Measurements from ENCODE around the gene CDCP1. TPM values are rescaled to one million over a fixed set of nuclear protein-coding genes. Genes with fewer than 3 reads are reported as not detected.
A peak's percentile ranks its signal among the peaks of the same experiment; 100 is the strongest.

The CDCP1 gene, protein sequence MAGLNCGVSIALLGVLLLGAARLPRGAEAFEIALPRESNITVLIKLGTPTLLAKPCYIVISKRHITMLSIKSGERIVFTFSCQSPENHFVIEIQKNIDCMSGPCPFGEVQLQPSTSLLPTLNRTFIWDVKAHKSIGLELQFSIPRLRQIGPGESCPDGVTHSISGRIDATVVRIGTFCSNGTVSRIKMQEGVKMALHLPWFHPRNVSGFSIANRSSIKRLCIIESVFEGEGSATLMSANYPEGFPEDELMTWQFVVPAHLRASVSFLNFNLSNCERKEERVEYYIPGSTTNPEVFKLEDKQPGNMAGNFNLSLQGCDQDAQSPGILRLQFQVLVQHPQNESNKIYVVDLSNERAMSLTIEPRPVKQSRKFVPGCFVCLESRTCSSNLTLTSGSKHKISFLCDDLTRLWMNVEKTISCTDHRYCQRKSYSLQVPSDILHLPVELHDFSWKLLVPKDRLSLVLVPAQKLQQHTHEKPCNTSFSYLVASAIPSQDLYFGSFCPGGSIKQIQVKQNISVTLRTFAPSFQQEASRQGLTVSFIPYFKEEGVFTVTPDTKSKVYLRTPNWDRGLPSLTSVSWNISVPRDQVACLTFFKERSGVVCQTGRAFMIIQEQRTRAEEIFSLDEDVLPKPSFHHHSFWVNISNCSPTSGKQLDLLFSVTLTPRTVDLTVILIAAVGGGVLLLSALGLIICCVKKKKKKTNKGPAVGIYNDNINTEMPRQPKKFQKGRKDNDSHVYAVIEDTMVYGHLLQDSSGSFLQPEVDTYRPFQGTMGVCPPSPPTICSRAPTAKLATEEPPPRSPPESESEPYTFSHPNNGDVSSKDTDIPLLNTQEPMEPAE
- total RNA-seq (2013), result 0.48 TPM
- polyA plus RNA-seq (1 to 10 TPM in 1 of 3 donors, under 1 TPM in 2; 0.42 to 1.3 (median 0.52) TPM), polyA minus RNA-seq (0.28 and 0.80 TPM in 2 replicates), total RNA-seq (1.3 to 19.0 (median 8.6) reads per million in 11 experiments)

DNA sequence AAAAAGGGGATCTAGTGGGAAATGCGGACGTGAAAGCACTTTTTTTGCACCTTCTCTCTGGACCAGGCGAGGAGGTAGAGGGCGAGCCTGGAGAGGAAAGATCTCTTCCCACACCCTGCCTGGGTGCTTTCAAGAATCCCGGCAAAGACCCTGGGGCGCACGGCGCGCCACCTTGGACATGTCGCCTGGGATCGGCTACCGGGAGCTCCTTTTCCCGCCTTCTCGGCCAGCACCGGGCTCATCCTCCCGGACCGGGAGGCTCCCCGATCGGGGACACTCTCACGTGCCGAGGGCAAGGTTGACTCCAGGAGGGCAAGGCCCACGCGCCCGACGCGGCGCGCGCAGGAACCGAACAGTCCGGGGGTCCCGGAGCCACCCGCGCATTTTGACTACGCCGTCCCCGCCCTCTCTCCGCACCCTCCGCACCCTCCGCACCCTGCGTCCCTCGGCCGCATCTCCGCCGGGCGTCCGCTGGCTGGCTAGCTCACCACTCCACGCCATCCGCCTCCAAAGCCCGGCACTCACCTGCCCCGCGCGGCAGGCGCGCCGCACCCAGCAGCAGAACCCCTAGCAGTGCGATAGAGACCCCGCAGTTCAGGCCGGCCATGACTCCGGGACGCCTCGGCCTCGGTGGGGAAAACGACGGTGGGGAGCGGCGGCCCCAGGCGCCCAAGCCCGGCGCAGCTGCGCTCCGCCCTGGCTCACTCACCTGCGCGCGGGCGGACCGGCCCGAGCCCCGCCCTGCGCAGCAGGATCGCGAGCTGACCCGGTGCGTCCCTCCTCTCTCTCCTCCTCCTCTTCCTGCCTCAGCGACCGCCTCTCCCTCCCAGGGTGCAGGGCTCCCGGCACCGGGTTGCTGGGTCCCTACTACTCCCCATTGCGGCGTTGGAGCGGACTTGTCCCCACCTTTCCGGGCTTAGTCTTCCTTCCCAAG, at the start of gene CDCP1:
Gene CDCP1 (minus strand): TSS at position 698 of the 934 bp plus-strand sequence. CDS start 91 bp downstream, at position 607.
- no peaks in the 10 kb centered on the region for H3K36me3 ChIP-seq (replicated peaks in 1 of 2; ENCODE audit: control insufficient read depth in 1 of 2, insufficient read depth in 2 of 2, low read length in 2 of 2)
- peaks cover 38 to 45% (median 44%) of the 10 kb centered on the region in 3 donors for H3K27me3 Mint-ChIP-seq (ENCODE audit: low read depth in 3 of 3)
- peak within 1 kb of the TSS; percentile 85 for H3K4me2 ChIP-seq (replicated peaks; ENCODE audit: extremely low read depth, low read length, poor library complexity, severe bottlenecking)
- H3K27ac Mint-ChIP-seq, result peak within 1 kb of the TSS; percentile 66 to 91 (median 87)
- H2AFZ ChIP-seq (ENCODE audit: insufficient read depth, low read depth, low read length, poor library complexity, severe bottlenecking), result peak within 1 kb of the TSS; percentile 82
- peak within 1 kb of the TSS; percentile 67 for H3K9ac ChIP-seq (ENCODE audit: insufficient read depth, low read length, poor library complexity, severe bottlenecking)
- H3K79me2 ChIP-seq (ENCODE audit: insufficient read depth, low read length), result no peaks in the 10 kb centered on the region
- intact Hi-C loops (cut with micrococcal nuclease), result loop anchor here in 1 of 2 donors (10.0 kb wide), 1 partner anchor 59 kb away; no protein-coding TSS in a partner anchor
- TF ChIP-seq, protein P1, sequence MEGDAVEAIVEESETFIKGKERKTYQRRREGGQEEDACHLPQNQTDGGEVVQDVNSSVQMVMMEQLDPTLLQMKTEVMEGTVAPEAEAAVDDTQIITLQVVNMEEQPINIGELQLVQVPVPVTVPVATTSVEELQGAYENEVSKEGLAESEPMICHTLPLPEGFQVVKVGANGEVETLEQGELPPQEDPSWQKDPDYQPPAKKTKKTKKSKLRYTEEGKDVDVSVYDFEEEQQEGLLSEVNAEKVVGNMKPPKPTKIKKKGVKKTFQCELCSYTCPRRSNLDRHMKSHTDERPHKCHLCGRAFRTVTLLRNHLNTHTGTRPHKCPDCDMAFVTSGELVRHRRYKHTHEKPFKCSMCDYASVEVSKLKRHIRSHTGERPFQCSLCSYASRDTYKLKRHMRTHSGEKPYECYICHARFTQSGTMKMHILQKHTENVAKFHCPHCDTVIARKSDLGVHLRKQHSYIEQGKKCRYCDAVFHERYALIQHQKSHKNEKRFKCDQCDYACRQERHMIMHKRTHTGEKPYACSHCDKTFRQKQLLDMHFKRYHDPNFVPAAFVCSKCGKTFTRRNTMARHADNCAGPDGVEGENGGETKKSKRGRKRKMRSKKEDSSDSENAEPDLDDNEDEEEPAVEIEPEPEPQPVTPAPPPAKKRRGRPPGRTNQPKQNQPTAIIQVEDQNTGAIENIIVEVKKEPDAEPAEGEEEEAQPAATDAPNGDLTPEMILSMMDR (IDR thresholded peaks at IDR 0.05), result no peak
- peaks cover 20% of the 10 kb centered on the region for H3K4me1 Mint-ChIP-seq
- H3K27ac ChIP-seq (ENCODE audit: low read depth in 1 of 2, low read length in 2 of 2), result no peak within 1 kb of the TSS
- H4K20me1 ChIP-seq (ENCODE audit: insufficient read depth, low read length), result no peaks in the 10 kb centered on the region
- H3K27me3 ChIP-seq (ENCODE audit: control insufficient read depth in 2 of 2, insufficient read depth in 2 of 2, low read length in 2 of 2), result peaks cover 26 to 36% of the 10 kb centered on the region in 2 donors
- H3K4me1 ChIP-seq (ENCODE audit: control insufficient read depth in 1 of 2, insufficient read depth in 2 of 2, low read length in 2 of 2), result peaks cover 22 to 26% of the 10 kb centered on the region in 2 donors
- WGBS (ENCODE audit: insufficient coverage), result under 1% methylated on average over 91 of the region's 92 CpGs
- H3K4me3 ChIP-seq (replicated peaks in 1 of 3; ENCODE audit: low read depth in 2 of 3, low read length in 3 of 3), result peak within 1 kb of the TSS; percentile 44 to 75 (median 51)
- H3K4me3 Mint-ChIP-seq, result peak within 1 kb of the TSS; percentile 94 to 98
- peaks cover 7 to 16% (median 14%) of the 10 kb centered on the region in 7 donors for H3K9me3 Mint-ChIP-seq
- peak in 1 of 3 donors; percentile 32 for DNase-seq
- peaks cover 2 to 3% of the 10 kb centered on the region in 2 donors for H3K9me3 ChIP-seq (replicated peaks in 1 of 2; ENCODE audit: control insufficient read depth in 1 of 2, insufficient read depth in 1 of 2, low read length in 2 of 2)
- H3K36me3 Mint-ChIP-seq, result peaks cover 5 to 9% of the 10 kb centered on the region in 2 donors
